GM12864 (cell line): ENCODE measurements around the gene PSD.

Experiments used
- DNase-seq: peaks from one replicate; pipeline ENCODE4 v3.0.0-alpha.2; 2011; ENCODE audit warnings: low read depth
- H3K4me3 ChIP-seq: 2 replicates; pipeline ENCODE4 v1.5.1; 2011; ENCODE audit warnings: mild to moderate bottlenecking, low read depth, low read length, control low read depth
- CTCF ChIP-seq: IDR thresholded peaks from 2 replicates; pipeline ENCODE4 v1.5.1; 2011; ENCODE audit warnings: low read depth, mild to moderate bottlenecking, moderate library complexity, low read length, control low read depth, inconsistent platforms; ENCODE audit errors: missing control alignments

Gene PSD

GRCh38 chr10:102408728-102409603 lies 9.6 kb downstream of the PSD start:
- no peak for TF ChIP-seq CTCF
- peak overlapping the region; percentile 12; the same call in 1 of the 2 replicates for H3K4me3 ChIP-seq
- DNase-seq = no peak

- TF ChIP-seq CTCF = no peak
- DNase-seq = no peak
- no peak overlapping the region for H3K4me3 ChIP-seq
Measured at GRCh38 chr10:102408131-102408727, 10.4 kb downstream of the PSD start.

GRCh38 chr10:102407425-102408130 lies 11.0 kb downstream of the PSD start:
- no peak for DNase-seq
- TF ChIP-seq CTCF = no peak
- H3K4me3 ChIP-seq = no peak overlapping the region

GRCh38 chr10:102406815-102407214 lies 11.8 kb downstream of the PSD start:
- H3K4me3 ChIP-seq = no peak overlapping the region
- no peak for DNase-seq
- TF ChIP-seq CTCF = no peak

DNA sequence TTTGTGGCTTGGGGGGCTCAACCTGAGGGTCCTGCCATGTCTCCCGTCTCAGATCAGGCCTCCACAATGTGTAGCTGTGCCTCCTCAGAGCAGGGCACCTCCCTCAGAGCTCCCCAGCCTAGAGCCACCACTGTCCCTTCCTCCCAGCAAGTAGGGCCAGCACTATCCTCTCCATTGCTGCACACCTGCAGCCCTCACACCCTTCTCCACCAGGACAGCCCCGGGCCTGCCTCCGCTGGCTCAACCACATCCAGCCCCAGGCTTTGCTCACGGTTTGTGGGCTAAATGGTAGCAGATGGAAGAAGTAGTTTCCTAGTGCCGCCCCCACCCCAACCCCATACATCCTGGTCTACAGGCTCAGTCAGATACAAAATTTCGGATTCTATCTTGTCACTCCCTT lies 13.0 kb downstream of the PSD start:
- no peak for TF ChIP-seq CTCF
- no peak overlapping the region for H3K4me3 ChIP-seq
- no peak for DNase-seq

DNA sequence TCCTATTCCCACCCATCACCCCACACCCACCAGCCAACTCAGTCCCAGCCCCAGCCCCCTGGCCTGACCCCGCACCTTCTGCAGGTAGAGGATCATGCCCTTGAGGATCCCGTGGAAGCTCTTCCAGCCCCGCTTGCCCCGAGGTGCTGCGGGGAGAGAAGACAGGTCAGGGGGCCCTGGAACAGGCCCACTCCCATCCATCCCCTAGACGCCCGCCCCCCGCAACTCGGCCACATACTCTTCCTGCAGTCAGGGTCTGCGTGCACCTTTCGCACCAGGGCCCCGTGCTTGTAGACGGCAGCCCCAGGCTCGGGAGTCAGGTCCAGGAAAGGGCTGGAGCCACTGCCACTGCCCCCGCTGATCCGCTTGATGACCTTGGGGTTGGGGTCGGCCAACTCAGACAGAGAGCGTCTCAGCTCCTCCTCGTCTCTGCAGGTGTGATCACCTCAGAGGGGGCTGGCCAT lies 13.4 kb downstream of the PSD start:
- no peak for DNase-seq
- no peak overlapping the region for H3K4me3 ChIP-seq
- no peak for TF ChIP-seq CTCF
